ENCODE measurements around the gene RAB31.

Gene RAB31

DNA sequence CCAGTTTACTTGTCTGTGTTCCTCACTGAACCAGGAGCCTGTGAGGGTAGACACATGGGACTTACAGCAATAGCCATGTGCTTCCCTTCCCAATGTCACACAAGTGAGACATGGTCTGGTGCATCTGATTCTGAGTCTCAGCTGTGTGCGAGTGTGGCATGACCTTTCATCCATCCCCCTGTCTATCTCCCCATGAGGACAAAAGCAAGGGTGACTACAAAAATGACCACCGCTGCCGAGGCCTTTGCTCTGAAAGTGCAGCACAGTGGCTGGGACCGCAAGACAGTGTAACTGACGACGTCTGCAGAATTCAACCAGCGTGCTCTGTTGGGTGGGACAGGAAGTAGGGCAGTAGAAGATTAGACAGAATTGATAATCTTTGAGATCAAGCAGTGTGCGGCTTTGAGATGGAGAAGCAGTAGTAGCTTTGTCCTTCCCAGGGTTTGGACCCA, 50.5 kb downstream of the RAB31 start:
- CTCF ChIA-PET, result no interaction called here
- TF ChIP-seq, protein P1, sequence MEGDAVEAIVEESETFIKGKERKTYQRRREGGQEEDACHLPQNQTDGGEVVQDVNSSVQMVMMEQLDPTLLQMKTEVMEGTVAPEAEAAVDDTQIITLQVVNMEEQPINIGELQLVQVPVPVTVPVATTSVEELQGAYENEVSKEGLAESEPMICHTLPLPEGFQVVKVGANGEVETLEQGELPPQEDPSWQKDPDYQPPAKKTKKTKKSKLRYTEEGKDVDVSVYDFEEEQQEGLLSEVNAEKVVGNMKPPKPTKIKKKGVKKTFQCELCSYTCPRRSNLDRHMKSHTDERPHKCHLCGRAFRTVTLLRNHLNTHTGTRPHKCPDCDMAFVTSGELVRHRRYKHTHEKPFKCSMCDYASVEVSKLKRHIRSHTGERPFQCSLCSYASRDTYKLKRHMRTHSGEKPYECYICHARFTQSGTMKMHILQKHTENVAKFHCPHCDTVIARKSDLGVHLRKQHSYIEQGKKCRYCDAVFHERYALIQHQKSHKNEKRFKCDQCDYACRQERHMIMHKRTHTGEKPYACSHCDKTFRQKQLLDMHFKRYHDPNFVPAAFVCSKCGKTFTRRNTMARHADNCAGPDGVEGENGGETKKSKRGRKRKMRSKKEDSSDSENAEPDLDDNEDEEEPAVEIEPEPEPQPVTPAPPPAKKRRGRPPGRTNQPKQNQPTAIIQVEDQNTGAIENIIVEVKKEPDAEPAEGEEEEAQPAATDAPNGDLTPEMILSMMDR (IDR thresholded peaks at IDR 0.05; ENCODE audit: control extremely low read depth, extremely low read depth, low read depth, missing control alignments), result no peak
- no peak for DNase-seq (ENCODE audit: extremely low spot score)
- POLR2A ChIA-PET, result no interaction called here

DNA sequence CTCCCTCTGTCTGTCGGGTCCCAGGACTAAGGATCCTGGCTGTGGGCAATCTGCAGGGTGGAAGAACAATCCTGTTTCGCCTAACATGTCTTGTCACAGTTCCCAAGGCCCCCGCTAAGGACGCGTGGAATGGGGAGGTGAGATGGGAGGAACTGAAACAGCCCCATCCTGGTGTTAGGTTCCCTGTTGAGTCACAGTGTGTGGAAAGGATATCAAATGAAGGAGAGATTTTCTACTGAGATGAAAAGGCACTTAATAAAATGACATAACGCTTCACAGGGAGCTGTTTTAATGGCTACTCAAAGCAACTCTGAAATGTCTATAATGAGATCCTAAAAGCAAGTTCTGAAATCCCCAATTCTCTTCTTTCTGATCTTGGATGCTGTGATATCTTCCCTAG, 52.5 kb downstream of the RAB31 start:
- DNase-seq (ENCODE audit: extremely low spot score), result no peak
- ChIA-PET POLR2A (no interaction called here), CTCF (interaction anchor here (2.1 kb wide), 1 partner anchor 10 kb away, joined by 8 read pairs; no protein-coding TSS in a partner anchor)
- TF ChIP-seq, protein P1 (IDR thresholded peaks at IDR 0.05; ENCODE audit: control extremely low read depth, extremely low read depth, low read depth, missing control alignments), result no peak

DNA sequence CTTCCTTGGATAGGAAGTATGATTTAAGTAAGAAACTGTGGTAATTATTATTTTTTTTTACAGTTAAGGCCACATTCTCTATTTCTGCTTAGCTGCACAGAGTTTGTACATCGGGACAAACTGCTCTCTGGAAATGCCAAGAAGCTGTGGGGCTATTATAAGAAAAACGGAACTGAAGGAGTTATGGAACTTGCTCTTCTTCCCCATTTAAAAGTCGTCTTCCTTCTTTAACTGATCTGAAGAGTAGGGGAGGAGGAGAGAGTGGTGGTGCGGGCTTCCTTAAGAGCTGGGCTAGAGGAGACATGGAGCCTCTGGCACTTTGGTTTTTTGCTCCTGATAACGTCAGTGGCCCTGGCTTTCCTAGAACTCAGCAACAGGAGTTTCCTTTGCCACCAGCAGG, 54.4 kb downstream of the RAB31 start:
- ChIA-PET CTCF (interaction anchor here (0.9 to 1.9 kb wide), 5 partner anchors 8 to 103 kb away, joined by 3 to 7 read pairs (median 4); no protein-coding TSS in a partner anchor), POLR2A (no interaction called here)
- TF ChIP-seq, protein P1 (IDR thresholded peaks at IDR 0.05; ENCODE audit: control extremely low read depth, extremely low read depth, low read depth, missing control alignments), result no peak
- DNase-seq (ENCODE audit: extremely low spot score), result no peak

GRCh38 chr18:9763157-9763556, 55.1 kb downstream of the RAB31 start:
- CTCF ChIA-PET, result interaction anchor here (0.9 to 1.9 kb wide), 7 partner anchors 8 to 103 kb away, joined by 3 to 7 read pairs (median 4); no protein-coding TSS in a partner anchor
- POLR2A ChIA-PET, result no interaction called here
- TF ChIP-seq, protein P1 (IDR thresholded peaks at IDR 0.05; ENCODE audit: control extremely low read depth, extremely low read depth, low read depth, missing control alignments), result no peak
- DNase-seq (ENCODE audit: extremely low spot score), result no peak

DNA sequence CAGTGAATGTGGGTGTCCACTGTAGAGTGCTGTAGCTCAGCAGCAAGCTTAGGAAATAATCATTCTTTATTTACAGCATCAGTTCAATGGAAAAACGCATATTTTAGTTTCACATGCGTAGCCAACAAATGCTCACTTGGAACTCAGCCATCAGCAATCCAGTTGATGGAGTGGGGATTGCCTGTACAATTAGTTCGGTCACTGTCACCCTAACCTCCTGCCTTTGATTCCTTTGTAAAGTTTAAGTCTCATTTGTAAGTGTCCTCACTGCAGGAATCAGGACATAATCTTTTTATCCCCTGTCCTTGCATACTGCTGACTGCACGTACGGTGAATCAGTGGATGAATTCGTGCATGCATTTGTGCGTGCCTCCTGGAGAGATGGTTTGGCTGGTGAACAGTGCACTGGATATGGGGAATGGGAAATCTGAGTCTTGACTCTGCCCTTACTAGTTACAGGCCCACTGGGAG, 55.9 kb downstream of the RAB31 start:
- TF ChIP-seq, protein P1 (IDR thresholded peaks at IDR 0.05; ENCODE audit: control extremely low read depth, extremely low read depth, low read depth, missing control alignments), result no peak
- ChIA-PET CTCF (interaction anchor here (1.0 to 1.7 kb wide), 3 partner anchors 9 to 39 kb away, joined by 4 to 5 read pairs (median 4); no protein-coding TSS in a partner anchor), POLR2A (no interaction called here)
- no peak for DNase-seq (ENCODE audit: extremely low spot score)

DNA sequence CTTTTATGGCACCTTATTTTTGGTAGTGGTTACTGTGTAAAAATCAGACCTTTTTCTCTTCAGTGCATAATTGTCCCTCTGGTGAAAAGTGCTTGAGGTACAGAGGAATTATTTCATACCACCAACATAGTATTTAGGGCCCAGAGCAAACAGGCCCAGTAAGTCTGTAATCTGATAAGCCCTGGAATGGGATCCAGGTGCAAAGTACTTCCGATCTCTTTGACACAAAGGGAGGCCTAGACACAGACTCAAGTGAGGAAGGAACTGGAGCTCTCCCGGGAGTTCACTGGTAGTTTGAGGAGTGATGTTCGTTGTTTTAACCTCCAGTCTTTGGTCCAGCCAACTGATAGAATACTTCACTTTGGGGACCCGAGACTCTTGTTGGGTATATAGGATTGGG, 57.4 kb downstream of the RAB31 start:
- TF ChIP-seq, protein P1 (IDR thresholded peaks at IDR 0.05; ENCODE audit: control extremely low read depth, extremely low read depth, low read depth, missing control alignments), result no peak
- no peak for DNase-seq (ENCODE audit: extremely low spot score)
- POLR2A ChIA-PET, result interaction anchor here (0.6 kb wide), 1 partner anchor 661 kb away, joined by 9 read pairs; no protein-coding TSS in a partner anchor
- CTCF ChIA-PET, result no interaction called here
